HG03457 (cell line): ENCODE results near the gene CALN1.
"Not testable (repeated sequence)": the region's sequence is repeated elsewhere in the genome, so short reads cannot be mapped to it uniquely, and the experiment has no call there.

ENCODE experiments used
- ATAC-seq: cut with Tn5 transposase; IDR thresholded peaks from one replicate; pipeline ENCODE4 v1.9.1; 2021; ENCODE audit warnings: moderate number of reproducible peaks; ENCODE audit not compliant: unreplicated experiment

The CALN1 gene

DNA sequence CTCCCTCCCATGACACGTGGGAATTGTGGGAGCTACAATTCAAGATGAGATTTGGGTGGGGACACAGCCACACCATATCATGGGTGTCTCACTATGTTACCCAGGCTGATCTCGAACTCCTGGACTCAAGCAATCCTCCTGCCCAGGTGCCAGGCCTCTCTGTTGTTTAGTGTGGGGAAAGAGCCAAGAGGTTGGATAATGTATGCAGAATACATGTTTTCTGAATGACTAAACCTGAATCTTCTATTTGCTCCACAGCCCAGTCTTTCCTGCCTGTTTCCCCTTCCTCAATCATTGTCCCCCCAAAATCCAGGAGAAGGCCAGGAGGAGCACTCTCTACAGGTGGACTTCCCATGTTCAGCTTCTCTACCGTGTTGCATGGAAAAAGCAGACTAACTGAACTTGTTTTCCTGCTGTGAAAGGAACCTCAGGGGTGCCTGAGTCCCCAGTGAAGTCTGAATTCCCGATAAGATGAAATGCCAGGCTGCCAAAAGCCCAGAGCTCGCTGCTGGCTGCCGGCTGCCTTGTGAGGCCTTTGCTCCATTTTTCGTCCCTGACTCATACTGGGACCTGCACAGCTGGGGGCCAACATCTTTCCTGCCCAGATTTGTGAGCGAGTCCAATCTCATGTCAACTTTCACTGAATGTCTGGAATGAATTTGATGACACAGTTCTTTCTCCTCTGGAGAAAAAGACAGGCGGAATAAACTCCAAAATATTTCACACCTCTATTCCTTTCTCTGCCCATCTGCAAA, 588.0 kb downstream of the CALN1 start:
- ATAC-seq, result no peak

DNA sequence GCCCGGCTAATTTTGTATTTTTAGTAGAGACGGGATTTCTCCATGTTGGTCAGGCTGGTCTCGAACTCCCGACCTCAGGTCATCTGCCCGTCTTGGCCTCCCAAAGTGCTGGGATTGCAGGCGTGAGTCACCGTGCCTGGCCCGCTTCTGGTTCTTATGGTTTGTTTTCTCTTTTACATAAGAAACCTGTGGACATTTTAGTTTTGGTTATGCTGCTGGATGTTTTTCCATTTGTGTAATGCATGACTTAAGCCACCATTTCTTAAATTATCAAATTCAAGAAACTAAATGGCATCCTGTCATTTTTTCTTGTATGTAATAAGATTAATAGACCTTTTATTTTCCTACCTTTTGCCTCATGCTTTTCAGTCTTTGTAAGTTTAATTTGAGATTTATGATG, 589.7 kb downstream of the CALN1 start:
- not testable (repeated sequence) for ATAC-seq

DNA sequence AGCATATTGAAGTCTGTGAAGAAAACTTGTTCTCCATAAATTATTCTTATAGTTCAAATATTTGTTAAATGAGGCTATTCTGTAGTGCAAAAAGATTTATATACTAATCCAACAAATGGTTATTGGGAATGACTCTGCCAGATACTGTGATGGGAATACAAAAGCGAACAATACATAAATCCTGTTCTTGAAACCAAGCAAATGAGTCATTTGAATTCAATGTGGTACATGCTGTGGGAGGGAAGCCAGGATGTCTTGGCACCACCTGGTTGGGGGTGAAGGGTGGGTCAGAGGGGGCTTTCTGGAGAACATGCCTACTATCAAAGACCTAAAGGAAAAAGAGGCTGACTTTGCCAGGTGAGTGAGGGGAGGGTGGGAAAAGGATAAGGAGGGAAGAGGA, 594.2 kb downstream of the CALN1 start:
- no peak for ATAC-seq

DNA sequence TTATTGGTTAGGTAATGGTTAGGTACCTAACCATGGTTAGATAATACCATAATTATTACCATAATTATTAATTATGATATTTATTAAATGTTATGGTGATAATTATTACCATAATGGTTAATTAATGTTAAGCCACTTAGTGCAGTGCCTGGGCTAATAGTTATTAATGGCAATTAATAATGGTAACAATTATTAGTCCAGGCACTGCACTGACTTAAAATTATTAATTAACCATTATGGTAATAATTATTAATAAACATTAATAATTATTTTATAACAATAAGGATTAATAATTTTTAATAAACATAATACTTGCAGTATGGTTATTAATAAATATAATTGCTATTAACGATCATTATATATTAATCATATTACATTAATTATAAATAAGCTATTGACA, 604.0 kb downstream of the CALN1 start:
- no peak for ATAC-seq

DNA sequence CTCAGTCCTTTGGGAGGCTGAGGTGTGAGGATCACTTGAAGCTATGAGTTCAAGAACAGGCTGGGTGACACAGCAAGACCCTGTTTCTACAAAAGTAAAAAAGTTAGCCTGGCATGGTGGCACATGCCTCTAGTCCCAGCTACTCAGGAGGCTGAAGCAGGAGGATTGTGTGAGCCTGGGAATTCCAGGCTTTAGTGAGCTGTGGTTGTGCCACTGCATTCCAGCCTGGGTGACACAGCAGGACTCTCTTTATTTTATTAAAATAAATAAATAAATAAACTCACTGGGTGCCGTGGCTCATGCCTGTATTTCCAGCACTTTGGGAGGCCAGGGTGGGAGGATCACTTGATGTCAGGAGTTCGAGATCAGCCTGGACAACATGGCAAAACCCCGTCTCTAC, 607.9 kb downstream of the CALN1 start:
- no peak for ATAC-seq

DNA sequence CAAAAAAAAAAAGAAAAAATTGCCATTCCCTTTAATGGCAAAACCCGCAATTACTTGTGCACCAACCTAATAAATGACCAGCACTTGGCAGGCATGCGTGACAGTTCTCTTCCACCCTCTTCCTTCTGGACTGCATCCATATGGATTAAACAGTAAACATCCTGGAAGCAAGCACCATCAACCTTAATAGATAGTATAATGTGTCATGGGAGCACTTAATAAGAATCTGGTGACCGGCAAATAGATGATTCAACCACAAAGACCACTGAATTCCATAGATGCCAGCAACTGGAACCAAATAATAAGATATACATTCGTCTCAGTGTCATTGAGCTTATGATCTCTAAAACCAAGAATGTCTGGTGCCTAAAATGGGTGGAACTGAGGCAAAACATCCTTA, 610.2 kb downstream of the CALN1 start:
- ATAC-seq, result no peak

DNA sequence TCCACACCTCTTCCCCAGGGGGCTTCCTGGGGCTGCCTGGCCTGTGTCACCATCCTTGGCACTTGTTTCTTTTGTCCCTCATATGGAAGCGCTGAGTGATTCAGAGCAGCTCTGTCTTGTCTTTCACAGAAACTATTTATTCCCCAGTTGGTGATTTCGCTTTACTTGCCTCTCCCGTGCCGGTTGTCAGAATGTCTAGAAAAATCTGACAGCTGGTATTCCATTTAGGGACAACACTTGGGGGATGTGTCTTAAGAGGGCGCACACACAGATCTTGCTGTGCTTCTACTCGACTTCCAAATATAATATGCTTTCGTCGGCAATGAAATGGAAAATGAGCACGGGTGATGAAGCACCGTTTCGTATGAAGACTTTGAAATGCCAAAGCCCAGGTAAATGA, 611.8 kb downstream of the CALN1 start:
- no peak for ATAC-seq

DNA sequence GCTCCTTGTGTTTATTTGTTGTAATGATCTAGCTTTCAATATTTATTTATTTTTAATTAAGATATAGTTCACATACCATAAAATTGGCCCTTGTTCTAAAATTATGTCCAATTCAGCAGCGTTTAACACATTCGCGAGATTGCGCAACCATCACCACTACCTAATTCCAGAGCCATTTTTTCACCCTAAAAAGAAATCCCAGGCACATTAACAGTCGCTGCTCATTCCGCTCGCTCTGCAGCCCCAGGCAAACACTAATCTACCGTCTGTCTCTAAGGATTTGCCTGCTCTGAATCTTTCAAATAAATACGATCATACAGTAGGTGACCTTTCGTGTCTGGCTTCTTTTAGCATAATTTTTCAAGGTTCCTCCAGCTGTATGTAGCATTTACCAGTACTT, 616.7 kb downstream of the CALN1 start:
- ATAC-seq, result no peak

DNA sequence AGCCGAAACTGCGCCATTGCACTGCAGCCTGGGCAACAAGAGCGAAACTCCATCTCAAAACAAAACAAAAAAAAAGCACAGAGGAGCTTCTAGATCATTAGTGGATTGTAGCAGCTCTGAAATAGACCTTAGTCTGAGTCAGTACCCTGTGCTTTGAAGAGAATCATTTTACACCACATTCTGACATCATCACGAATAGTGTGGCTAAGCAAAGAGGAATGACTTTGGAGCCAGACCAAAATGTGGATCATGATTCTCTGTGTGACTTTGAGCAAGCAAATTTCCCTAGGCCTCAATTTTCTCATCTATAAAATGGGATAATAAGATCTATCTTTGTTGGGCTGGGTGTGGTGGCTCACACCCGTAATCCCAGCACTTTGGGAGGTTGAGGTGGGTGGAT, 618.9 kb downstream of the CALN1 start:
- ATAC-seq, result no peak

DNA sequence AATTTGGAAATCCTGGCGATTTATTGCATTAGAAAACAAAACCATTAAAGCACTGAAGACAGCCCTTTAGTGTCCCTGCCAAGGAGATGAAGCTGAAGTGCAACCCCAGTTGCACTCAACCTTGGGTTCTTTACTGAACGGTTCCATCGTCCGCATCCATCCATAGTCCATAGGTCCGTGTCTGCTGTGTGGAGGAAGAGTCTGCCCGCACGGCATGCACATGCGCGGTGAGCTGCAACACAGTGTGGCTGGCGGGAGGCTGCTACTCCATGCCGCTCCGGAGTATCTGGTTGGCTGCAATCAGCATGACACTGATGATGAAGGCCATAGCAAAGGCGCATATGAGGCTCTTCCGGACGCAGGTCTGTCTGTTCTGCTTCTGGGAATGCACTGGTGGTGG, 624.6 kb downstream of the CALN1 start:
- no peak for ATAC-seq

DNA sequence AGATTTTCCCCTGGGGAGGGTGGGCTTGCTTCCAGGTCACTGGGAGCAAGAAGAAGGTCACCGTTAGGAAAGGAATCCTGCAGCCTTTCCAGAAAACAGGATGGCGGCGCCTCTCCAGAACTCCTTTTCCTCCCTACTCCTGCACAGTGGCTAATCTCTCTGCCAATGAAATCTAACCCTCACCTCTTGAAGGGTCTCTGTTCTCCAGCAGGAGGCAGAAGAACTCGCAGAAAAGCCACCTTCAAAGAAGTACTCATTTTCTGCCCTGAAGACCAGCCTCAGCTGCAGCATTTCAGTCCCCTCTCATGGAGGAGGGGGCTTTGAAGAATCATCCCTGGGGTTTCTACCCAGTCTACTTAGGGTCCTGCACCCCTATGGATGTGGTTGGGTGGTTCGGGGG, 626.9 kb downstream of the CALN1 start:
- ATAC-seq, result no peak

DNA sequence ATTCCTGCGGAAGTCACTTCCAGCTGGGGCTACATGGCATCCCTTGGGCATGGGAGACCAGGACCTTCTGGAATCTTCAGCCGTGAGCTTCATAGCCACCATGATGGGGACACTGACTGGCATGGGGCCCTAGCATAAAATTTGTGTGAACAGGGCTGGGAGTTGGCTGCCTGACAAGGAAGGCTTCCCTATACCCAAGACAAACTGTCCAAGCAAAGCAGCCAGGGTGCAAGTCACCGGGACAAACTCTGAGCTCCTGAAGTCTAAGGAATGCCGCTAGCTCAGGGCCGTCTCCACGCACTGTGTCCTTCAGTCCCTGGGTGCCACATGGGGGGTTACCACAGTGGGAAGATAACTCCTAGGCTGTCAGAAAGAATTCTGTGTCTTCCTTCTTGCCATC, 627.4 kb downstream of the CALN1 start:
- ATAC-seq, result no peak

DNA sequence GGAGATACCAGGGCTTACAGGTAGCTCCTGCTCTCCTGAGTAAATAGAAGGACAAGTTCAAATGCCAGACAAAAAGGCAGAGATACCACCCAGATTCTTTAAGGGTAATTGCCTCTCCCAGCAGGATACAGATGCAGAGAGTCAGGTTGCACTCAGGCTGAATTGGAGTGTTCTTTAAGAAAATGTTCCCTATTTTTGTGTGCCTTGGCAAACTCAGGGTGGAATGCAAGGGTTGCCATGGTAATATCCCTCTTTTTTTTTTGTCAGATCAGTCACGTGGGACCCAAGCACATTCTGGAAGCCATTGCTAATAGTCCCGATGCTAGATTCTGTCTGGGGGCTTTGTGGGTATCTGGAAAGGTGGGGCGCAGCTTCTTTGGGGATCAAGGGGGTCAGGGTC, 628.0 kb downstream of the CALN1 start:
- no peak for ATAC-seq

DNA sequence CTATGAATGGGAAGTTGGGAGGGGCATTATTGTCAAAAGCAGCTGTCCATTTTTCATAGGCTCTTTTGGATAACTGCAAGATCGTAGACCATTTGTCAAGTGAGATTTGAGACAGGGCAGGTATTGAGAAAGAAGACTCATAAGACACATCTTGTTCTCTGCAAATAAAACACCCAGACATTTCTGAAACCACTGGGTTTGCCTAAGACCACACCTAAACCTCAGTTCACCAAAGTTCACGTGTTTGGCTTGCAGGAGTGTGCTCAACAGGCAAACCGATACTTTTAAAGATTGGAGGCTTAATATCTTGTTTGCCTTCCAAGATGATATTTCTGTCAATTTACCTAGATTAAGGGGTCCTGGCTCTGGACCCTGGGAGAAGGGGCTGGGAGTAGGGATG, 628.4 kb downstream of the CALN1 start:
- ATAC-seq, result no peak

DNA sequence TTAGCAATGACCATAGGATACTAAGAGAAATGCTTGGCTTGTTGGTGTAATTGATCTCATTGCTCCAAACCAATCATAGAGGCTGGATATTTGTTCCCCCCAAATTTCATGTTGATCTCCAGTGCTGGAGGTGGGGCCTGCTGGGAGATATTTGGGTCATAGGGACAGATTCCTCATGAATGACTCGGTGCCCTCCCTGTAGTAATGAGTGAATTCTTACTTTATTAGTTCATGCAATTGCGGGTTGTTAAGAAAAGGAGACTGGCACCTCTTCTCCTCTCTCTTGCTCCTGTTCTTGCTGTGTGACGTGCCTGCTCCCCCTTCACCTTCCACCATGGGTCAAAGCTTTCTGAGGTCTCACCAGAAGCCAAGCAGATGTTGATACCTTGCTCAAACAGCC, 630.1 kb downstream of the CALN1 start:
- no peak for ATAC-seq

DNA sequence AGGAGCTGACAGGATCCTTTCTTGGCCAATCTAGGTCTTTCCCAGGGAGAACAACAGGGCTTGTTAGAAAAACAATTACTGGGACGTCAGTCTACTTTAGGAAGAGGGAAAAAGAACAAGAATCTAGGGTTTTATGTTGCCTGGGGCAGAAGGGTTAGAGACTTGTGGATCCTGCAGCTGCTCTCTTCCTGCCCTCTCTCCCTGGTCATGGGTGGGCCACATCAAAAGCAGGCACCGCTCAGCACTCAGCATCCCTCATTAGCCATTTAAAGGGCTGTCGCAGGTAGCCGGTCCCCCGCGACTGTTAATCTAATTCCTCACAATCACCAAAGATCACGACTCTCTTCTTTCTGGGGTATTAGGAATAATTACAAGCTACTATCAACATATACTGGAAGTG, 631.9 kb downstream of the CALN1 start:
- ATAC-seq, result no peak

DNA sequence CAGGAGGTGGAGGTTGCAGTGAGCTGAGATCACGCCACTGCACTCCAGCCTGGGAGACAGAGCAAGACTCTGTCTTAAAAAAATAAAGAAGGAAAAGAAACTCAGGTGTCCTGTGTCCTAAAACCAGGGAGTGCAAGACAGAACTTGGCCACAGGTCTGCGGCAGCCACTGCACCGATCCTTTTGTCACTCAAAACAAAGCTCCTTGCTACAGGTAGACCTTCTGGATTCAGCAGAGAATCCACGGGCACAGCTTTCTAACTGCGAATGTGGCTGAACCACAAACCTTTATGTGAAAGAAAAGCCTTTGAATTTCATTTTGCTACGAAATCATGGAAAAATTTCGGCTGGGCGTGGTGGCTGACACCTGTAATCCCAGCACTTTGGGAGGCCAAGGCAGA, 634.9 kb downstream of the CALN1 start:
- ATAC-seq, result no peak

DNA sequence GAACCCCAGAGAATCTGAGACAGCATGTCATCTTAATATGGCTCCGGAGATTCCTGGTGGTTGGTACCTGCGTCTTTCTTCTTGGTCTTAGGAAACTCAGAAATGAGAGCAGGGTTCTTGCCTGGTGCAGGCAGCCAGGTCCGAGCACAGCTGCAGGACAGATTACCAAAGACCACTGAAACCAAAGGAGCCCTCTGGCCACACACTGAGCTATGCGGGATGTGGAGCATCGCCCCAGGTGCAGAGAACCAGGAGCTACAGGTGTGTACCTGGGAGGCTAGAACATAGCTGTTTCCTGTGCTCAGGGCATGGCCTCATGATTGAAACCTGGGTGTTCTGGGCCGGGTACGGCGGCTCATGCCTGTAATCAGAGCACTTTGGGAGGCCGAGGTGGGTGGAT, 635.4 kb downstream of the CALN1 start:
- ATAC-seq, result no peak

DNA sequence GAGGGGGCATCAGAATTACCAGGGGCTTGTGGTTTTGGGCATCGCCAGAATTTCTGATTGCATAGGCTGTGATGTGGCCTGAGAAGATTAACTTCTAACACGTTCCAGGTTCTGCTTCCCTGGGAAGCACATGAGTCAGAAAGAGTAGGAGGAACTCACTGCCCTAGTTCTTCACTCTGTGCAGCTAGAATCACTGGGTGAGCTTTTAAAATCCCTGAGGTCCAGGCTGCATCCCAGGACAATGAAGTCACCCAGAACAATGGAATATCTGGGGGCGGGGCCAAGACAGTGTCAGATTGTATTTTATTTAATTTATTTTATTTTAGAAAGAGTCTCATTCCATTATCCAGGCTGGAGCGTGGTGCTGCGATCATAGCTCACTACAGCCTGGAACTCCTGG, 636.5 kb downstream of the CALN1 start:
- no peak for ATAC-seq

DNA sequence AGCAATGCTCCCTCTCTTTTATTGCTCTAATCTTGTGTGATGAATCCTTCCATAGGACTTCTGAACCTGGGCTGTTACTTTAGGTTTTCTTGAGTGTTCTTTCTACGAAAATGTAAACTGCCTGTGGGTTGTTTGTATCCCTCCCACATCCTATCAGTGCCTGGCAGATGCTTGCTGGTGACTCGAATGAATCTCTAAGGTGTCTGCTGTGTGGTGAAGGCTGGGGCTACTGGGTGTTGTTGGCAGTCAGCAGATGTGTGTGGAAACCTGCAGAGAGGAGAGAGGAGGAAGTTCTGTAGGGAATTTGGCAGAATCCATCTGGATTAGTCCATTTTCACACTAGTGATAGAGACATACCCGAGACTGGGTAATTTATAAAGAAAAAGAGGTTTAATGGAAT, 639.4 kb downstream of the CALN1 start:
- ATAC-seq, result no peak

DNA sequence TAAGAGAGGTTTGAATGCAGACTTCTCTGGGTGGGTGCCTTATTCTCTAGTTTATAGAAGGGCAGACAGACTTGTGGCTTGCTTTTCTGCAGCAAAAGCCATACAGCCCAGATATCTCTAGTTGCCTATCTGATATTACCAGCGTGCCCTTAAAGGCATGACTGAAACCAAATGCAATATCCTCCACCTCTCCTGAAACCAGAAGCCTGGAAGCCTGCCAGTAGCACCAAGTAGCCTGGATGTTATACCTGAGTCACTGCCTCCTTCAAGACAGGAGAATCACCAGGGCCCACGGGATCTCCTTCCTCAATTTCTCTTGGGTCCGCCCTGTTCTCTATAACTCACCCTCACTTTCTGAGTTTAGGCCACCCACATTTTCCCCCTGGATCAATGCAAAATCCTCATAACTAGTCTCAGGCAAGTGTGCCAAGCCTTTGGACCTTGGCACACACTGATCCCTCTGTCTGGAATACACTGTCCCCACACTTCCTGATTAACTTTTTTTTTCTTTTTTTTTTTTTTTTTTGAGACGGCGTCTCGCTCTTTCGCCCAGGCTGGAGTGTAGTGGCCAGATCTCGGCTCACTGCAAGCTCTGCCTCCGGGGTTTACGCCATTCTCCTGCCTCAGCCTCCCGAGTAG, 641.8 kb downstream of the CALN1 start:
- no peak for ATAC-seq

DNA sequence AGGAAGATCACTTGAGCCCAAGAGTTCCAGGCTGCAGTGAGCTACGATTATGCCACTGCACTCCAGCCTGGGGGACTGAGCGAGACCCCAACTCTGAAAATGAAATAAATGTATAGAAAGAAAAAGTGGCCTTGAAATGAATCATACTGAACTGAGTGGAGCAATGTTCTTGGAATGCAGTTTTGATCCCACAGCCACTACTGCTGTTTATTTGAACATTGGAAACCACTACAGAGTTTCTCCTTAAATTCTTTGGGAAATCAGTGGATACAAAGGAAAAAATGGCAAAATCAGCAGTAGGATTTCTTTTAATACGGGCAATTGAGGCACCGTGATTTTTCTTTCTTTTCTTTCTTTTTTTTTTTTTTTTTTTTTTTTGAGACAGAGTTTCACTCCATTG, 642.8 kb downstream of the CALN1 start:
- no peak for ATAC-seq

DNA sequence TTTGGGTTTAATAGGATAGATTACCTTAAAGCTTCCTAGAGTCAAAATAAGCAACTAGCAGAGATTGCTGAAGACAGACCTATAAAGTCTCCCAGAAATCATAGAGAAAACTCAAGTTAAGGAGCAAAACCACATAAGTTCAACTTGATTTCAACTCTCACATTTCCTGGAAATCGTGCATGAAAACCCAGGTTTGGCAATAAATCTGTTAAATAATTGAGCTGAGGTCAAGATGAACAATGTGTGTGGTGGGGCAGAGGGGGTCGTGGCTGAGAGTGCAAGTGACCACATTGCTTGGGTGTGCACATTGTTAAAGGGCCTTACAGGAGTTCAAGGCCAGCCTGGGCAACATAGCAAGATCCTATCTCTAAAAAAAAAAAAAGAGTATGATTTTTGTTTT, 643.7 kb downstream of the CALN1 start:
- ATAC-seq, result no peak
